Measurements from ENCODE around the gene ZNF10. TPM values are rescaled to one million over a fixed set of nuclear protein-coding genes. Genes with fewer than 3 reads are reported as not detected.

ZNF10 gene
- total and polyA plus RNA-seq, 2 donors (not counting 1 experiment from before 2014, with no cell fraction given), result 3.7 to 12.1 TPM

- H3K4me3 ChIP-seq (replicated peaks in 1 of 4; ENCODE audit: control extremely low read depth in 1 of 4, insufficient read depth in 1 of 4, low read depth in 3 of 4, low read length in 4 of 4), result no peak overlapping the region
- H3K27ac ChIP-seq (ENCODE audit: insufficient read depth, low read length), result no peak overlapping the region
- no peak overlapping the region for H3K4me2 ChIP-seq (ENCODE audit: extremely low read depth, insufficient read depth, low read length)
- H3K36me3 ChIP-seq (ENCODE audit: control insufficient read depth, insufficient read depth, low read length), result peaks cover 5% of the 10 kb centered on the region
- no peaks in the 10 kb centered on the region for H3K79me2 ChIP-seq (ENCODE audit: control insufficient read depth, insufficient read depth, low read length)
- H3K27me3 ChIP-seq (ENCODE audit: control insufficient read depth, insufficient read depth, low read length), result no peaks in the 10 kb centered on the region
- H4K20me1 ChIP-seq (ENCODE audit: control insufficient read depth, extremely low read depth, insufficient read depth, low read length), result no peaks in the 10 kb centered on the region
- H3K4me1 ChIP-seq (ENCODE audit: control insufficient read depth, extremely low read depth, insufficient read depth, low read length), result no peaks in the 10 kb centered on the region
- TF ChIP-seq EZH2 (IDR thresholded peaks at IDR 0.05; ENCODE audit: low read length, missing control alignments) (no peak), CTCF (conservative IDR thresholded peaks at IDR 0.05 in 1 of 2, IDR thresholded peaks at IDR 0.05 in 1 of 2; ENCODE audit: low read depth in 1 of 2, low read length in 2 of 2) (no peak)
- DNase-seq (ENCODE audit: low read depth in 2 of 2), result no peak
- H3K9ac ChIP-seq (ENCODE audit: insufficient read depth, low read length), result no peak overlapping the region
- H3K9me3 ChIP-seq (ENCODE audit: control insufficient read depth, insufficient read depth, low read depth, low read length), result peaks cover 19% of the 10 kb centered on the region
- no peak overlapping the region for H2AFZ ChIP-seq (ENCODE audit: low read length)
Observed at GRCh38 chr12:133201888-133202287, 71.5 kb downstream of the ZNF10 start.

- no peak overlapping the region for H3K4me2 ChIP-seq (ENCODE audit: extremely low read depth, insufficient read depth, low read length)
- no peak overlapping the region for H3K9ac ChIP-seq (ENCODE audit: insufficient read depth, low read length)
- H3K4me1 ChIP-seq (ENCODE audit: control insufficient read depth, extremely low read depth, insufficient read depth, low read length), result no peaks in the 10 kb centered on the region
- H3K9me3 ChIP-seq (ENCODE audit: control insufficient read depth, insufficient read depth, low read depth, low read length), result peaks cover 19% of the 10 kb centered on the region
- TF ChIP-seq EZH2 (IDR thresholded peaks at IDR 0.05; ENCODE audit: low read length, missing control alignments) (no peak), CTCF (conservative IDR thresholded peaks at IDR 0.05 in 1 of 2, IDR thresholded peaks at IDR 0.05 in 1 of 2; ENCODE audit: low read depth in 1 of 2, low read length in 2 of 2) (no peak)
- no peaks in the 10 kb centered on the region for H3K27me3 ChIP-seq (ENCODE audit: control insufficient read depth, insufficient read depth, low read length)
- H3K79me2 ChIP-seq (ENCODE audit: control insufficient read depth, insufficient read depth, low read length), result no peaks in the 10 kb centered on the region
- no peak overlapping the region for H2AFZ ChIP-seq (ENCODE audit: low read length)
- no peaks in the 10 kb centered on the region for H4K20me1 ChIP-seq (ENCODE audit: control insufficient read depth, extremely low read depth, insufficient read depth, low read length)
- no peak overlapping the region for H3K27ac ChIP-seq (ENCODE audit: insufficient read depth, low read length)
- no peak overlapping the region for H3K4me3 ChIP-seq (replicated peaks in 1 of 4; ENCODE audit: control extremely low read depth in 1 of 4, insufficient read depth in 1 of 4, low read depth in 3 of 4, low read length in 4 of 4)
- peak; percentile 28 to 31 for DNase-seq (ENCODE audit: low read depth in 2 of 2)
- H3K36me3 ChIP-seq (ENCODE audit: control insufficient read depth, insufficient read depth, low read length), result peaks cover 5% of the 10 kb centered on the region
Observed at GRCh38 chr12:133202493-133203343, 72.3 kb downstream of the ZNF10 start.

GRCh38 chr12:133203344-133204263, 73.2 kb downstream of the ZNF10 start:
- H2AFZ ChIP-seq (ENCODE audit: low read length), result no peak overlapping the region
- H3K27me3 ChIP-seq (ENCODE audit: control insufficient read depth, insufficient read depth, low read length), result no peaks in the 10 kb centered on the region
- H3K4me1 ChIP-seq (ENCODE audit: control insufficient read depth, extremely low read depth, insufficient read depth, low read length), result no peaks in the 10 kb centered on the region
- peaks cover 19% of the 10 kb centered on the region for H3K9me3 ChIP-seq (ENCODE audit: control insufficient read depth, insufficient read depth, low read depth, low read length)
- peak; percentile 9 to 31 for DNase-seq (ENCODE audit: low read depth in 2 of 2)
- no peak overlapping the region for H3K9ac ChIP-seq (ENCODE audit: insufficient read depth, low read length)
- peaks cover 5% of the 10 kb centered on the region for H3K36me3 ChIP-seq (ENCODE audit: control insufficient read depth, insufficient read depth, low read length)
- H3K79me2 ChIP-seq (ENCODE audit: control insufficient read depth, insufficient read depth, low read length), result no peaks in the 10 kb centered on the region
- H3K4me2 ChIP-seq (ENCODE audit: extremely low read depth, insufficient read depth, low read length), result no peak overlapping the region
- no peak overlapping the region for H3K4me3 ChIP-seq (replicated peaks in 1 of 4; ENCODE audit: control extremely low read depth in 1 of 4, insufficient read depth in 1 of 4, low read depth in 3 of 4, low read length in 4 of 4)
- no peak for TF ChIP-seq EZH2 (IDR thresholded peaks at IDR 0.05; ENCODE audit: low read length, missing control alignments)
- TF ChIP-seq CTCF (conservative IDR thresholded peaks at IDR 0.05 in 1 of 2, IDR thresholded peaks at IDR 0.05 in 1 of 2; ENCODE audit: low read depth in 1 of 2, low read length in 2 of 2), result no peak
- H4K20me1 ChIP-seq (ENCODE audit: control insufficient read depth, extremely low read depth, insufficient read depth, low read length), result no peaks in the 10 kb centered on the region
- no peak overlapping the region for H3K27ac ChIP-seq (ENCODE audit: insufficient read depth, low read length)

All from fibroblast of lung (primary cell).